Measurements from ENCODE around the gene GCN1.

The GCN1 gene

GRCh38 chr12:120229071-120229486, 34.6 kb upstream of the GCN1 start:
- DNase-seq (ENCODE audit: low read depth) = no peak

GRCh38 chr12:120228291-120229070, 34.0 kb upstream of the GCN1 start:
- DNase-seq (ENCODE audit: low read depth) = peak; percentile 85

DNA sequence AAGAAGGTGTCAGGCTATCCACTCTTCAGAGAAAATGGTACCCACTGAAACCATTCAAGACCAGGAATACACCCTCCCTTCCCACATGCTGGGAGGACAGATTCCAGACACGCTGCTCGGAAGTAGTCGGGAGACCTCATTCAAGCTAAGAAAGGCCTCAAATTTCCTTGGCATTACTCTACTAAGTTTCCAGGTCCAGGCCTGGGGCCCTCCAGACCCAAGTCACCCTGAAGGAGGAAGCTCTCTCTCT, 33.5 kb upstream of the GCN1 start:
- DNase-seq (ENCODE audit: low read depth) = no peak

DNA sequence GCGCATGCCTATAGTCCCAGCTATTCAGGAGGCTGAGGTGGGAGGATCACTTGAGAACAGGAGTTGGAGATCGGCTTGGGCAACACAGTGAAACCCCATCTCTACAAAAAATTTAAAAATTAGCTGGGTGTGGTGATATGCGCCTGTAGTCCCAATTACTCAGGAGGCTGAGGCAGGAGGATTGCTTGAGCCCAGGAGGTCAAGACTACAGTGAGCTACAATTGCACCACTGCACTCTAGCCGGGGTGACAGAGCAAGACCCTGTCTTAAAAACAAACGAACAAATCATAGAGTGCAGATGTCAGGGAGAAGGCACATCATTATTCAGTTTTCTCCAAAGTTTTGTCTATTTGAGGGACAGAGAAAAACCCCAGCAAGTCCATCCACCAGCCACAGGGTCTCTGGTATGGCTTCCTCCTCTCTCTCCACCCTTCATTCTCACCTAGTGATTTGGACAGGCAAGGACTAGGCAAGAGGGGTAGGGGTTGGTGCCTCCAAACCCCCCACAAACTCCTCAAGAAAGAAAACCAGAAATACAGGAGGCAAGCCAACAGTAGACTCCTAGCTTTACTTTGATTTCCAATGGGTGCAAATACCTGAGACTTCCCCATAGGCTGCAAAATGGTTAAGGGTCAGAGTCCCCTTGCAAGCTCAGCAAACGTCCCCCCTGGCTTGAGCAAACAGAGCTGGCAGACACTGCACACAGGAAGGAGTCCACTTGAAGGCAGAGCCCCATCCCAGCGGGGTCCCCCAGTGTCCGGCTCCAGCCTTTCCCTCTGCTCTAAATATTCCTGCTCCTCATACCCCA, 32.9 kb upstream of the GCN1 start:
- no peak for DNase-seq (ENCODE audit: low read depth)

GRCh38 chr12:120225852-120226640, 31.5 kb upstream of the GCN1 start:
- no peak for DNase-seq (ENCODE audit: low read depth)

DNA sequence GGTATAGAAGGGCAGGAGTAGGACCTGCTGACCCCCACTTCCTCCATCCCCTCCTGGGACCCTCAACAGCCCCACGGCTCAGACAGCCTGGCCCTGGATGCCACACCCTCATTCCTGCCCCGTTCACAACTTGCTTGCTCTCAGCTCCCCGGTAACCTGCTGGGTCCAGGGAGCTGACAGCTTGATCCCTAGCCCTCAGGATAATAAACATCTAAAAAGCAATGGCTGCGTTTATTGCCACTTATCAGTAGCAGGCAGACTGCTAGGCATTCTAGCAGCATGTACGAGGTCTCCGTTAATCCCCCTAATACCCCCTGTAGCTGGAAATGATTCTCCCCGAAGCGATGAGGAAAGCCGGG, 30.7 kb upstream of the GCN1 start:
- DNase-seq (ENCODE audit: low read depth) = no peak

DNA sequence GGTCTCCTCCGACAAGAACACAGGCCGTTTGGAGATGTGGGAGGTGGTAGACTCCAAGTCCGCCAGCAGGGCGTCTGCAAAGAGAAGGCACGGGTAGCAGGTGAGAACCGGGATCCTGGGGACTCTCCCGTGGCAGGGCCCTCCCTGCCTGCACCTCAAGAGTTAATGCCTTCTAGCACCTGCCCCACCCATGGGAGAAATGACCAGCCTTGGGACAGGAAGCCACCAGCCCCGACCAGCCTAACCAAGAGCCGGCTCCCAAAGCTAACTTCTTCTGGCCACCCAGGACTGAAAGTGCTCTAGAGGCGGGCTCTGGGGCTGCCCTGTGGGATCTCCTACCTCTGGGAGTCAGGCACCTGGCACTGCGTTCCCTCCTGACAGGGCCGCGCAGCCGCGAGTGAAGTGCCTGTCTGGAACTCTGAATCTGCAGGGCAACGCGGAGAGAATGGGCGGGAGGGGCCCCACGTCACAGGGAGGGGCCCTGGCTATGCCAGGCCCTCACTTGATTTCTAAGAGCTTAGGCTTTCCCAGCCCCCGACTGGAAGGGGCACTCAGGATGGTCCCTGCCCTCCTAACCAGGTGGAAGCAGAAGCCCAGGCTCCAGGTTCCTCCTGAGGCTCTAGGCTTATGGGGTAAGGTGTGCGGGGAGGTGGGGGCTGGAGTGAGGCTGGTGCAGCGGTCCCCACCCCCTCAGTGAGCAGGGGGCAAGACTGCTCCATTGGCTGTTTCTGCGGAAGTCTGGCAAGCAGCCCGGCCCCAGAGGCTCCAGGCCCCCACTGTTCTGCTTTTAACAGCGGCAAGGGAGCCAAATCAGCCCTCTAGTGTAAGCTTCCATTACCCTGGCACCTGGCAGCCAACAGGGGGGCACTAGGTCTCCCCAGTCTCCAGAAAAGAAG, 30.0 kb upstream of the GCN1 start:
- no peak for DNase-seq (ENCODE audit: low read depth)

- no peak for DNase-seq (ENCODE audit: low read depth)
Measured at GRCh38 chr12:120223458-120224303, 29.2 kb upstream of the GCN1 start.

- DNase-seq (ENCODE audit: low read depth) = no peak
Measured at GRCh38 chr12:120222288-120222832, 27.8 kb upstream of the GCN1 start.

DNA sequence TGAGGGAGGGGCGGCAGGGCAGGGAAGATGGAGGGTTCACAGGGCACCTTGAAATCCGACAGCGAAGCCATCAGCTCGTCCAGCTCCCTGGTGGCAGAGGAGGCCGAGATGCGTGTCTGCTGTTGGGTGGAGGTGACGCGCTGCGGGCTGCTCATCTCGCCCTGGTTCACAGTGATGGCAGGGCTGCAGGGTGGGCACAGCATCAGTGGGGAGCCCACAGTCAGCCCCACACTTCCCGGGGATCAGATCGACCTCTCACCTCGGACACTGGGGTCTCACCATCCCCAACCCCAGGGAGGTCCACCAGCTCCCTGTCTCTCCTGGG, 27.0 kb upstream of the GCN1 start:
- no peak for DNase-seq (ENCODE audit: low read depth)

- no peak for DNase-seq (ENCODE audit: low read depth)
Measured at GRCh38 chr12:120220838-120221575, 26.5 kb upstream of the GCN1 start.

- no peak for DNase-seq (ENCODE audit: low read depth)
Measured at GRCh38 chr12:120218680-120219606, 24.4 kb upstream of the GCN1 start.

- DNase-seq (ENCODE audit: low read depth) = no peak
Measured at GRCh38 chr12:120216742-120217605, 22.5 kb upstream of the GCN1 start.

GRCh38 chr12:120215766-120216735, 21.5 kb upstream of the GCN1 start:
- no peak for DNase-seq (ENCODE audit: low read depth)

DNA sequence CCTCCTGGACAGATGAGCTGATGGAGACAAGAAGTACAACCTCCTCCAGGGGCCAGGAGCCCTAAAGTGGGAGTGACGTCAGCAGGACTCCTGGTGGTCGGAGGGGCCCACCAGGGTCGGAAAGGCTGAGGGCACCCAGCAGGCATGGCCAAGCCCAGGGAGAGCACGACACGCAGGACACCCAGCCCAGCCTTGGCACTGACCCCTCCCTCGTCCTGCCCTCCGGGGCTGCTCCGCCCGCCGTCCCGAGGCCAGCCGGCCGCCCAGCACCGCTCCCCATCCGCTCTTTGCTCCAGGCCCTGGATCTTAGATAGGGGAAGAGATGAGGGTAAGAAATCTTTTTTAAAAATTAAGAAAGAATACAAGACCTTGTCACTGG, 20.8 kb upstream of the GCN1 start:
- no peak for DNase-seq (ENCODE audit: low read depth)

- no peak for DNase-seq (ENCODE audit: low read depth)
Measured at GRCh38 chr12:120214626-120215356, 20.3 kb upstream of the GCN1 start.
